ENCODE results near the gene RNASE9.
"Not testable (repeated sequence)": the region's sequence is repeated elsewhere in the genome, so short reads cannot be mapped to it uniquely, and the experiment has no call there.

RNASE9 gene

DNA sequence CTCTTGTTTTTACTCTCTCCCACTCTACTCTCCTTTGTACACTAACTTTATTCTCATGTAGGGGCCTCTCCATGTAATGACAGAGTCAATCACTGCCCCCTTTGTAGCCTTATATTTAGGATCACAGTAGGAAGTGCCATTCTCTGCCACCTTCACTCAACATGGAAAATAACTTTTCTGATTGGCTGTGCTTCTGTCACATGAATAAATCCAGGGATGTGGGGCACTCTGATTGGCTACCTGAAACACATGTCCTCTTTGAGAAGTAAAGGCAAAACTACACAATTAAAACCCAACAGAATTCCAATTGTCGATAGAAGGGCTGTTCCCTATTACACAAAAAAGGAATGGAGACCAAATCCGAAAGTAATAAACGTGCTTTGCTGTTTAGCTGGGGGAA, at the start of gene RNASE9:
TSS of gene RNASE9 (minus strand) at position 87 of the 400 bp plus-strand sequence.
- no peak for DNase-seq (ENCODE audit: low read depth in 2 of 2)

DNA sequence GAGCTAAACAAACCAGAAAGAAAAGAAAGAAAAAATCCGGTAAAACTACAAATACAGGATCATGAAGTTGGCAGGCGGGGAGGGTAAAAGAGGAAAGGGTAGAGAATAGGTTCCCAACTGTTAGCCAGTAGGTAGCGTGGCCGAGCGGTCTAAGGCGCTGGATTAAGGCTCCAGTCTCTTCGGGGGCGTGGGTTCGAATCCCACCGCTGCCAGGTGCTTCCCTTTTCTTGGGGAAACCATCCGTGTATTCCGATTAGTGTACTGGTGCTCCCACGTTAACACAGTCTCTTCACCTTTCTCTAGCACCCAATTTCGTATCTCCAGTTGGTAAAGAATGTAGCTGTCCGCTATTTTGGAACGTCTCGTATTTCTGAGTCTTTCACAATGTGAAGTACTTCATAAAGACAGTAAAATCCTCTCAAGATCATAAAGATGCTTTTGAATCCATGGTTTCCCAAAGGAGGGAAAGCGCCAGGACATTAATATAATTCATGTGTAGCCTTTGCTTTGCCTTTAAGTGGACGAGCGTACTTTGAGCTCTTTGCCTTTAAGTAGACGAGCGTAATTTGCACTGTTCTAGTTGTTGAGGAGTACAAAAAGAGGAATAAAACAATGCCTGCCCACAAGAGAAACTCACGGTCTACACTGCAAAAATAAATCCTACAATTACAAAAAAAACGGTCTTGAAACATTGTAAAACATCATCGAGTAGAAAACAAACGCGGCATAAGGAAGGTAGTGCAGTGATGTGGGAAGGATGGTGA, 49.3 kb upstream of the RNASE9 start:
- peak; percentile 45 to 57 for DNase-seq (ENCODE audit: low read depth in 2 of 2)

DNA sequence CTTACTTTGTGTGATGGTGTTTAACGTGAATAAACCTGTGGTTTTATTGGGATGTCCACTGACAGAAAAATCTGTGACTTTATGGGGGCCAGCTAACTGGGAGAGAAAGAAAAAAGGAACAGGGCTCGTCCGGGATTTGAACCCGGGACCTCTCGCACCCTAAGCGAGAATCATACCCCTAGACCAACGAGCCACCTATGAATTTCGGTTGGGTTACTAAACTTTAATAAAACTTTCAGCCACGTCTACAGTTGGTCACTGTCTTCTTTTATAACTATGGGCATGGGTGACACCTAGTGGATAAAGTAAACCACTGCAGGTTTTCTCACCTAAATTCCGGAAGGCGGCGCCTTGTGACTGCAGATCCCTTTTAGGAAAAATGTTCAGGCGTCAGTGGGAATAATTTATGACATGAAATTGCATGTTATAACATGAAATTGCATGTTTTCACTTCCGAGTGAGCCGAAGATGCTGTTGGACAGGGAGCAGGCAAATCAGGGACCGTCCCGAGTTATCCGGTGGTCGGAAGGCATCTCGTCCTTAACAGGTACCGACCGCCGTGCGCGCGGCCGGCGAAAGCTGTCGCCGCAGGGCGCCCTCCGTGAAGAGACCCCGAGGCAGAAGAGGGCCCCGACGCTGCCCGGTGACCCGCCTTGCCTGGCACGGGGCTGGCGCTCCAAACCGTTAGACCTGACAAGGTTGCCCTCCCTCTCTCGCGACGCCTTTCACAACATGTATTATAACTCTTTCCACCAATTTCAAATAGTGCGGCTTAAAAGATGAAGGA, 48.6 kb upstream of the RNASE9 start:
- DNase-seq (ENCODE audit: low read depth in 2 of 2), result peak in 1 of 2 donors; percentile 32

DNA sequence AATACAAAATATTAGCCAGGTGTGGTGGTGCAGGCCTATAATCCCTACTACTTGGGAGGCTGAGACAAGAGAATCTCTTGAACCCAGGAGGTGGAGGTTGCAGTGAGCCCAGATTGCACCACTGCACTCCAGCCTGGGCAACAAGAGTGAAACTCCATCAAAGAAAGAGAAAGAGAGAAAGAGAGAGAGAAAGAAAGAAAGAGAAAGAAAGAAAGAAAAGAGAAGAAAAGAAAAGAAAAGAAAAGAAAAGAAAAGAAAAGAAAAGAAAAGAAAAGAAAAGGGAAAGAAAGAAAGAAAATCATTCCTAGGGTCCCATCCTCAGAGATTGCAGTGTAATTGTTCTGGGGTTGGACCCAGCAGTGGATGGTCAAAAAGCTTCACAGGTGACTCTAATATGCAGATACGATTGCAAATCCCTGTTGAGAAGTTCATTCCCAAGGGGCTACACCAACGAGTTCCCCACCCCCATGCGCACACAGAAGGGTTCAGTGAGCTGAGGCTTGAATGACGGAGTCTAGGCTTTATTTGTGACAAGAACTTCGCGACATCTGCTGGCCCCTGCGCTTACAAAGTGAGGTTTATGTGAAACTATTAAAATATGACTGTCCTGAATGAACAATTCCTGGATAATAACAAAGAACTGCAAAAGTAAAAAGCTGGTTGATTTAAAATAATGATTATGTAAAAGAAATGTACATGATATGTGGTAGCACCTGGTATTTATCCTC, 47.7 kb upstream of the RNASE9 start:
- DNase-seq (ENCODE audit: low read depth in 2 of 2), result no peak

DNA sequence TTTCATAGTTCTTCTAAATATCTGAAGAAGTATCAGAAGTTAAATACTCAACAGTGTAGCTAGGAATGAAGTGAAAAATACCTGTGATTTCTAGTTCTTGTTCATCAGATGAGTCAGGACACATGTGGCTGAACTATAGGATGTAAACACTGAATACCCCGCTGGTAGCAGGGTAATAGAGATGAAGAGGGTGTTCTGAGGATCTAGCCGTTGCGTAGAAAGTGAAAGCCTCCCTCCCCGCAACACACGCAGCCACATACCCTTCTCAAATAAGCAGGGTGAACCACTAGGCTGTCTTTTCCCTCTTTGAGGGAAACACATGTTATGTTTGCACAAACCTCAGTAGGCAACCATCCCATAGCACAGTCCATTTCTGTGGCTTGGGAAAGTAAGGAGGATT, 46.8 kb upstream of the RNASE9 start:
- no peak for DNase-seq (ENCODE audit: low read depth in 2 of 2)

DNA sequence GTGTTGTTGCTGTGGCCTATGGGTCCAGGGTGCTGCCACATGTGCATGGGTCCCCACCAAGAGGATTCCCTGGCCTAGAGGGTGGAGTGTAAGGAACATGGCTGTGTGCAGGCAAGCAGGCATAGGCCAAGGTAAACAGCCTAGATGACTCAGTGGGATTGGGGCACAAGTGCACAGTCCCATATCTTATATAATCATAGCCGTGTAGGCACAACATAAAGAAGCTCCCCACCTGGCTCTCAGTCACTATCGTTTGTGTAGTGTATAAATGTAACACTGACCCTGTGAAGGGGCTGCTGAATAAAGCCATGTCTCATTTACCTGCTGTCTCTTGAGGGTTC, 46.0 kb upstream of the RNASE9 start:
- no peak for DNase-seq (ENCODE audit: low read depth in 2 of 2)

GRCh38 chr14:20606190-20606901, 45.5 kb upstream of the RNASE9 start:
- DNase-seq (ENCODE audit: low read depth in 2 of 2), result no peak

GRCh38 chr14:20603813-20604690, 43.2 kb upstream of the RNASE9 start:
- DNase-seq (ENCODE audit: low read depth in 2 of 2), result no peak

DNA sequence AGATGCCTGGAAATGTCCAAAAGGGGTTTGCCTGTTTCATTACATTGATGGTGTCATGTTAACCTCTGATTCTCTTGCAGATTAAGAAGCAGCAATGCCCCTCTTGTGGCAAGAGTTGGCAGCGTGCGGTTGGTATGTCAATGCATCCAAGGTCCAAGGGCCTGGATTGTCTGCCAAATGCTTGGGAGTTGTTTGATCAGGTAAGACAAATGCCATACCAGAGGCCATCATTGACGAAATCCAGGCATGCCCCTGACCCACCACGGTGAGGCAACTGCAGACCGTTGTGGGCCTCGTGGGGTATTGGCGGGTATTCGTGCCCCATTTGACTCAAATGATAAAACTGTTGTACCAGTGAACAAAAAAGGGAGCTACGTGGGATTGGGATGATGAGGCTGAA, 41.7 kb upstream of the RNASE9 start:
- no peak for DNase-seq (ENCODE audit: low read depth in 2 of 2)

GRCh38 chr14:20601522-20601921, 40.7 kb upstream of the RNASE9 start:
- DNase-seq (ENCODE audit: low read depth in 2 of 2), result no peak

GRCh38 chr14:20597108-20597507, 36.3 kb upstream of the RNASE9 start:
- DNase-seq (ENCODE audit: low read depth in 2 of 2), result no peak

DNA sequence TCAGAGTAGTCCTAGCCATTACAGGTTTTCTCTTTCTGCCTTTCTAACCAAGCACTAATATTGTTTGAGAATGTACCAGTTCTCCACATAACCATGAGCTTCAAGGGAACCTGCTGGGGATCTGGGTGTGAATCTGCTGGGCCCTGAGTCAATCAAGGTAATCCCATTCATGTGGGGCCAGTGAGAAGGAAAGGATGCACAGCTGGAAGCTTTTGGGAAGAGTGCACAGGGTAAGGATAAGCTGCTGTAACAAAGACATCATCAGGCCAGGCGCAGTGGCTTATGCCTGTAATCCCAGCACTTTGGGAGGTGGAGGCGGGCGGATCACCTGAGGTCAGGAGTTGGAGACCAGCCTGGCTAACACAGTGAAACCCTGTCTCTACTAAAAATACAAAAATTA, 34.9 kb upstream of the RNASE9 start:
- not testable (repeated sequence) for DNase-seq (ENCODE audit: low read depth in 2 of 2)

- no peak for DNase-seq (ENCODE audit: low read depth in 2 of 2)
These were observed 31.7 kb upstream of the RNASE9 start for GRCh38 chr14:20592574-20592973.

- DNase-seq (ENCODE audit: low read depth in 2 of 2), result no peak
These were observed 30.4 kb upstream of the RNASE9 start, which contains the start of gene RNASE12 for GRCh38 chr14:20591235-20591634. Gene RNASE12 (minus strand): TSS chr14:20591376. CDS start chr14:20590723, 653 bp downstream.

DNA sequence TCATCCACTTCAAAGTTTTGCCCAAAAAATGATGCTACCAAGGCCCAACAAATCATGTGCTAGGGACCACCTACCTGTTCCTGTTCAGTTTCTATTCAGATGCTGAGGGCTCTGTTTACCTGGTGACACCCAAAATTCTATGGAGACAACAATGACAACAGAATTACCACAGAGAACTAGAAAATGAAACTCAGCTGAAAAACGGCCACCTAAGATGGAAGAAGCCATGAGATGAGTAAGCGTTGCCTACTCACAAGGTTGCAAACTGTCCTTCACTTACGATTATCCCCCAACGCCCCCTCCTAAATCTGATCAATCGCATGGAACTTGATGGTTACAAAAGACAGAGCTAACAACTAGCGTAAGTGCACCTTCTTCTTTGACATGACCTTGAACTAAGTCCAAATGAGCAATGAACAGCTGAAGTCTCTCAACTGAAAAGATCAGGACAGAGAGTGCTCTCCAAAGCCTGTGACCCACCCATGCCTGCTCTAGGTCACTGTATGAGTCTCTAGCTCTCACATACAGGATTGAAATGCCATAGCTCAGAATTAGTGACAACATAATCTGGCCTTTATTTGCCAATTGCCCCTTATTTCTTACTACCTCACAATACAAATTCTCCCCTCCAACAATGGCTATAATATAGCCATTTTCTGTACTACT, 26.8 kb upstream of the RNASE9 start, which contains the start of gene RNASE11:
TSS of gene RNASE11 (minus strand) at position 513 of the 666 bp plus-strand sequence.
- DNase-seq (ENCODE audit: low read depth in 2 of 2), result no peak

DNA sequence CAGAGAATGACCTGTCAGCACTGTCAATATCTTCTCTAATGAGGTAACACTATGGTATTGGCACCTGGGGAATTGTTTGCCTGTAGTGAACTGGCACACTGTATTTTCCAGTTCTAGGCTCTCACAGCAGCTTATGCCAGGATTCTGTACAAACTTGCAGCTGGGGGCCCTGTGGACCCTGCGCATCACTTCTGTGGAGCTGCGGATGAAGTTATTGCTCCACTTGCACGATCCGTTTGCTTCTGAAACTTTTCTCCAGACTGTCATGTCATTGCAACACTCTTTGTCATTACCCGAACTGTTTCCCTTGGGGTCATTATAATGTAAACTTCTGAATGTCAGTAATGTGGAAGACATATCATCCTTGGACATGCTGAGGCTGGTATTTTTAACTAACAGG, 23.1 kb upstream of the RNASE9 start:
- DNase-seq (ENCODE audit: low read depth in 2 of 2), result no peak

- DNase-seq (ENCODE audit: low read depth in 2 of 2), result no peak
These were observed 22.3 kb upstream of the RNASE9 start for GRCh38 chr14:20583142-20583541.

DNA sequence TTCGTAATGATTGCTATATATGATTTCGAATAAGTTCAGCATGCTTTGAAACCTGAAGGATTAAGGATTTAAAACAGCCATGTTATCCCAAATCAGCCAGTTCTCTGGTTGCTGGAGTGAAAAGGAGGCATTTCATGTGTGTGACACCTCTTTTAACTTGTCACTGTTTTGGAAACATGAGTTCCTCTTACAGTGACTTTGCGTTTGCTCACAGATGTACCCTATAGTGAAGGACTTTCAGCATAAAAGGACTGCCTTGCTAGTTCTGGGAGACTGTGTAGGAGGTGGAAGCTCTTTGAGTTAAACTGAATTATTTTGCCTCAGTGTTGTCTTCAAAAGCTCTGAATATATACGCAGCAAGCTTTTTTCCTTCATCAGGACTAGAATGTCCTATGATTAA, 19.4 kb upstream of the RNASE9 start:
- no peak for DNase-seq (ENCODE audit: low read depth in 2 of 2)

DNA sequence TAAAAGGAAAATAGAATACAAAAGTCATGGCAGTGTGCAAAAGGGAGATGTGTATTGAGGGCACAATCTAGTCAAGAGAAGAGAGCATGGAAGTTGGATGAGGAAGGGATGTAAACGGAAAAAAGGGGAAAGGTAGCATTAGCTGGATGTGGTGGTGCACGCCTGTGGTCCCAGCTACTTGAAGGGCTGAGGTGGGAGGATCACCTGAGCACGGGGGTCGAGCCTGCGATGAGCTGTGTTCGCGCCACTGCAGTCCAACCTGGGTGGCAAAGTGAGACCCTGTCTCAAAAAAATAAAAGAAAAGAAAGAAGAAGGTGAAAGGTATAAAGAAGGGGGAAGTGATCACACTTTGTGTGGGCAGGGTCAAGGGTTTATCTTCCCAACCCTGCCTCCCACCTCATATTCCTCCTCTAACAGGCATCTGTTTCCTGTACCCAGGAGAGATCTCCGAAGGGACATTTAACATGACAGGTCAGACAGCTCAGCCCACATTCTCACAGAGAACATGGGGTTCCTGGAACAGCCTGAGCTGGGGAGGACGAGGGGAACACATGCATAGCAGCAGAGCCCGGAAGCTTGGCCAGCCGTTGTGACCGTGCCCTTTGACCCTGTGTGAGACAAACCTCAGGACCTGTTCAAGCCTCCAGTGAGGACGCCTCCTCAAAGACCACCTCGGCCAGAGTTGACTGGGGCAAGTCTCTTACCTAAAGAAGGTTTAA, 18.1 kb upstream of the RNASE9 start:
- DNase-seq (ENCODE audit: low read depth in 2 of 2), result no peak

DNA sequence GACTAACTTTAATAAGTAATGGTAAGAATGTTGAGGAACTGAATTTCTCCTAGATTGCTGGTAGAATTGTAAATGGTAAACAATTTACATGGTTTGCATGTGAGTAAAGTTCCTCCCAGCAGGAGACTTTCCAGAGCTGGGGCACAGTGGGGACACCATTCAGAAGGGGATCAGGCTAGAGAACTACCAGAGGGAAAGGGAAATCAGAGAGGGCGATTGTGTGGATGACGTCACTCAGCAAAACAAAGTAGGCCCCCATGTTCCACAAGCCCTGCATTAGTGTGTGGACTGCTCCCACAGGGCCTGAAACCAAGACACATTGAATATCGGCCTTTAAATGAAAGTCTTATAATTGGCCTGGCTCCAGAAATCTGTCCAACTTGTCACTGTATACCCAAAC, 17.5 kb upstream of the RNASE9 start:
- DNase-seq (ENCODE audit: low read depth in 2 of 2), result no peak
